Measurements from ENCODE around the gene CRX.
A peak's percentile ranks its signal among the peaks of the same experiment; 100 is the strongest.
"Not testable (repeated sequence)": the region's sequence is repeated elsewhere in the genome, so short reads cannot be mapped to it uniquely, and the experiment has no call there.

CRX gene

DNA sequence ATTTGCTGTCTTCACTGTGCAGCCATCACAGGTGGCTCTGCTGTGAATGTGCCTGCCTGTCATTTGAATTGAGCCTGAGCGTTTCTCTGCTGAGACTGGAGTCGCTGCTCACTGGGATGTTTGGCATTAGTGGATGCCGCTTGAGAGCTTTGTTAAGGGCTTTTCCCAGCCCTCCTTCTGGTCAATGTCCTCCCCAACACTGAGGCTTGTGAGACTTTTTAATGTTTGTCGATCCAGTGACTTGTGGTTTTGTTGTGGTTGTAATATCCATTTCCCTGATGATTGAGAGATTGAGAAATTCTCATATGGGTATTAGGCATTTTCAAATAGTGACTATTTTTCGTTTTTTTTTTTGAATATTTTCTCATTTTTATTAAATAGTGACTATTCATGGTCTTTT, 39.9 kb downstream of the CRX start:
- Mint-ChIP-seq H3K4me3 (no peak overlapping the region), H3K27me3 (ENCODE audit: low read depth, poor library complexity) (peaks cover 8% of the 10 kb centered on the region), H3K36me3 (ENCODE audit: low read depth) (no peaks in the 10 kb centered on the region), H3K4me1 (peaks cover 7% of the 10 kb centered on the region), H3K27ac (no peak overlapping the region), H3K9me3 (peaks cover 8% of the 10 kb centered on the region)
- TF ChIP-seq, protein P1, sequence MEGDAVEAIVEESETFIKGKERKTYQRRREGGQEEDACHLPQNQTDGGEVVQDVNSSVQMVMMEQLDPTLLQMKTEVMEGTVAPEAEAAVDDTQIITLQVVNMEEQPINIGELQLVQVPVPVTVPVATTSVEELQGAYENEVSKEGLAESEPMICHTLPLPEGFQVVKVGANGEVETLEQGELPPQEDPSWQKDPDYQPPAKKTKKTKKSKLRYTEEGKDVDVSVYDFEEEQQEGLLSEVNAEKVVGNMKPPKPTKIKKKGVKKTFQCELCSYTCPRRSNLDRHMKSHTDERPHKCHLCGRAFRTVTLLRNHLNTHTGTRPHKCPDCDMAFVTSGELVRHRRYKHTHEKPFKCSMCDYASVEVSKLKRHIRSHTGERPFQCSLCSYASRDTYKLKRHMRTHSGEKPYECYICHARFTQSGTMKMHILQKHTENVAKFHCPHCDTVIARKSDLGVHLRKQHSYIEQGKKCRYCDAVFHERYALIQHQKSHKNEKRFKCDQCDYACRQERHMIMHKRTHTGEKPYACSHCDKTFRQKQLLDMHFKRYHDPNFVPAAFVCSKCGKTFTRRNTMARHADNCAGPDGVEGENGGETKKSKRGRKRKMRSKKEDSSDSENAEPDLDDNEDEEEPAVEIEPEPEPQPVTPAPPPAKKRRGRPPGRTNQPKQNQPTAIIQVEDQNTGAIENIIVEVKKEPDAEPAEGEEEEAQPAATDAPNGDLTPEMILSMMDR (IDR thresholded peaks at IDR 0.05): no peak
- DNase-seq: no peak

DNA sequence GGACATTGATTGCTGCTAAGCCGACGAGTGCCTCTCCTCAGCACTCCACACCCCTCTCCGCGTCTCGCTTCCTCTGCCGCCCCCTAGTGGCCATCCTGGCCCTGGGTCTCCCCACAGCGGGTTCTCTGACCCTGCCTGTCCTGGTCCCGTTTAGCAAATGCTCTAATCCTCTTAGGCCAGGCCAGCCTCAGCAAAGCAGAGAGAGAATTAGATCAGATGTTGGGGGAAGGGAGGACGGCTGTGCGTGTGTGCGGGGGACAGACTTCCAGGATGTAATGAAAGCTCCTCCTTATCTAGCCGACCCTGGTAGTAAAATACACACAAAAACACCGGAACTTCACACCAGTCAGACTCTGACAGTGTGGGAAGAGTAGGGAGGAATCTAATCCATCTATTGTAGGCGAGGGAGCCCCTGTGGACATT, 41.8 kb downstream of the CRX start:
- DNase-seq: peak; percentile 98
- peaks cover 8% of the 10 kb centered on the region for H3K9me3 Mint-ChIP-seq
- H3K4me1 Mint-ChIP-seq: peaks cover 7% of the 10 kb centered on the region
- no peak overlapping the region for H3K4me3 Mint-ChIP-seq
- TF ChIP-seq, protein P1 (IDR thresholded peaks at IDR 0.05): peak; percentile 98
- peaks cover 8% of the 10 kb centered on the region for H3K27me3 Mint-ChIP-seq (ENCODE audit: low read depth, poor library complexity)
- no peaks in the 10 kb centered on the region for H3K36me3 Mint-ChIP-seq (ENCODE audit: low read depth)
- peak overlapping the region; percentile 42 for H3K27ac Mint-ChIP-seq

DNA sequence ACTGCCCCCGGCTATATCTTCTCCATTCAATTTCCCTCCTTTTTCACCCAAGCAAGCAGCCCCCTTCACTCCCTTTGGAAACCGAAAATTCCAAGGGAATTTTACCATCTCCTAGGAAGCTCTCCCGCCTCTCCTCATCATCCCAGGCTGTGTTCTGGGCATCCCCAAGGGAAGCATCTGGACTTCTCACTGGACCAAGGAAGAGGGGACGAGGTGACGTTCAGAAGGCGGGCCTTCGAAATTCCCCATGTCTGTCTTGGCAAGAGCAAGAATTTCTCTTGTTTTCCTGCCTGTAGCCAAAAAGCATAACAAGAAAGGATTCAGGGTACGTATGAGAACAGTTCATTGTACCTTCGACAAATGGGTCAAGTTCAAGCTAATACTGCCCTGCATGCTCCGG, 43.4 kb downstream of the CRX start:
- no peak overlapping the region for H3K27ac Mint-ChIP-seq
- peaks cover 8% of the 10 kb centered on the region for H3K27me3 Mint-ChIP-seq (ENCODE audit: low read depth, poor library complexity)
- H3K4me3 Mint-ChIP-seq: no peak overlapping the region
- peaks cover 8% of the 10 kb centered on the region for H3K9me3 Mint-ChIP-seq
- TF ChIP-seq, protein P1 (IDR thresholded peaks at IDR 0.05): no peak
- no peak for DNase-seq
- H3K4me1 Mint-ChIP-seq: peaks cover 7% of the 10 kb centered on the region
- H3K36me3 Mint-ChIP-seq (ENCODE audit: low read depth): no peaks in the 10 kb centered on the region

DNA sequence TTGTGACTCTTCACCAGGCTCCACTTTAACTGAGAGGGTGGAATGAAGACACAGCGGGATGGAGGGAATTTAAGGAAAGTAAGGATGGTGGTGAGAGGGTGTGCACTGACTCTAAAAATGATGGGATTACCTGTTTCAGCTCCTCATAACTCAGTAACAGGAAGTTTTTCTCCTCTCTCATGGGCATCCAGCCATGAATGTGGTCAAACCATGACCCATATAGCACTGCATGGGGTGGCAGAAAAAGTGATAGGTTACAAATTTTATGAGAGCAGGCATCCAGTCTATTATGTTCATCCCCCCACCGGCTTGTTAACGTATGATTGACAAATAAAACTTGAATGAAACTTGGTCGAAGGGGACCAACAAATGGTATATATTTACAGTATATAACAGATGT, 57.2 kb downstream of the CRX start:
- Mint-ChIP-seq H3K4me1 (no peaks in the 10 kb centered on the region), H3K27me3 (ENCODE audit: low read depth, poor library complexity) (peaks cover 16% of the 10 kb centered on the region), H3K4me3 (no peak overlapping the region), H3K9me3 (peaks cover 9% of the 10 kb centered on the region), H3K36me3 (ENCODE audit: low read depth) (no peaks in the 10 kb centered on the region), H3K27ac (no peak overlapping the region)
- no peak for DNase-seq
- TF ChIP-seq, protein P1 (IDR thresholded peaks at IDR 0.05): no peak

DNA sequence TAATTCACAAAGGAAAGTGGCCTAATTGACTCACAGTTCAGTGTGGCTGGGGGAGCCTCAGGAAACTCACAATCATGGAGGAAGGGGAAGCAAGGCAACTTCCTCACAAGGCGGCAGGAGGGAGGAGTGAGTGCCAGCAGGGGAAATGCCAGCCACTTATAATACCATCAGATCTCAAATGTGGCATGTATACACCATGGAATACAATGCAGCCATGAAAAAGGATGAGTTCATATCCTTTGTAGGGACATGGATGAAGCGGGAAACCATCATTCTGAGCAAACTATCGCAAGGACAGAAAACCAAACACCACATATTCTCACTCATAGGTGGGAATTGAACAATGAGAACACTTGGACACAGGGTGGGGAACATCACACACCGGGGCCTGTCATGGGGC, 57.6 kb downstream of the CRX start:
- not testable (repeated sequence) for H3K36me3 Mint-ChIP-seq (ENCODE audit: low read depth); H3K4me1 Mint-ChIP-seq; H3K27ac Mint-ChIP-seq; H3K9me3 Mint-ChIP-seq; DNase-seq; H3K4me3 Mint-ChIP-seq
- H3K27me3 Mint-ChIP-seq (ENCODE audit: low read depth, poor library complexity): peaks cover 16% of the 10 kb centered on the region

DNA sequence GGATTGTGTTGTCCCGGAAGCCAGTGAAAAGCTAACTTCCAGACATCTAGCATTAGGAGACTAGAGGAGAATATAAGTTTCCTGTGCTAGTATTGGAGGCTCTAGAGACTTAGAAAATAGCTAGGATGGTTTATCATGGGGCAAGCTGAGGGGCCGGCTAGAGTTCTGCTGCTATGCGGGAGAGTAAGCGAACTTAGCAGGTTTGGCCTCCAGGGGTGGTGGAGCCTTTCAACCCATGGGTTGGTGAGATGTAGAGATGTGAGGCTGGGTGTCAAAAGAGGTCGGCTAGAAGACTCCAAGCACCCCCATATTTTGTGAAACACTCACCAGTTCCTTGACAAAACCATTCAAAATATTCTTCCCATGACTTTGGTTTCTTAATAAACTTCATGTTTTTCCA, 60.0 kb downstream of the CRX start:
- H3K27me3 Mint-ChIP-seq (ENCODE audit: low read depth, poor library complexity): peaks cover 13% of the 10 kb centered on the region
- DNase-seq: no peak
- no peak overlapping the region for H3K4me3 Mint-ChIP-seq
- H3K36me3 Mint-ChIP-seq (ENCODE audit: low read depth): no peaks in the 10 kb centered on the region
- H3K27ac Mint-ChIP-seq: no peak overlapping the region
- H3K9me3 Mint-ChIP-seq: peaks cover 4% of the 10 kb centered on the region
- H3K4me1 Mint-ChIP-seq: peaks cover 11% of the 10 kb centered on the region
- TF ChIP-seq, protein P1 (IDR thresholded peaks at IDR 0.05): no peak

All from nephron progenitor cell (in vitro differentiated cells).